GM10266 (cell line): ENCODE data around the gene MS4A10.
A peak's percentile ranks its signal among the peaks of the same experiment; 100 is the strongest.

Source experiments
- DNase-seq: peaks from one replicate; pipeline ENCODE4 v3.0.0; 2012; ENCODE audit errors: extremely low spot score
- TF ChIP-seq, protein P1 (sequence below): IDR thresholded peaks from 2 replicates; pipeline ENCODE4 v1.5.1; 2012; ENCODE audit warnings: mild to moderate bottlenecking, low read depth; ENCODE audit not compliant: control insufficient read depth, insufficient read depth; ENCODE audit errors: missing control alignments

The MS4A10 gene

DNA sequence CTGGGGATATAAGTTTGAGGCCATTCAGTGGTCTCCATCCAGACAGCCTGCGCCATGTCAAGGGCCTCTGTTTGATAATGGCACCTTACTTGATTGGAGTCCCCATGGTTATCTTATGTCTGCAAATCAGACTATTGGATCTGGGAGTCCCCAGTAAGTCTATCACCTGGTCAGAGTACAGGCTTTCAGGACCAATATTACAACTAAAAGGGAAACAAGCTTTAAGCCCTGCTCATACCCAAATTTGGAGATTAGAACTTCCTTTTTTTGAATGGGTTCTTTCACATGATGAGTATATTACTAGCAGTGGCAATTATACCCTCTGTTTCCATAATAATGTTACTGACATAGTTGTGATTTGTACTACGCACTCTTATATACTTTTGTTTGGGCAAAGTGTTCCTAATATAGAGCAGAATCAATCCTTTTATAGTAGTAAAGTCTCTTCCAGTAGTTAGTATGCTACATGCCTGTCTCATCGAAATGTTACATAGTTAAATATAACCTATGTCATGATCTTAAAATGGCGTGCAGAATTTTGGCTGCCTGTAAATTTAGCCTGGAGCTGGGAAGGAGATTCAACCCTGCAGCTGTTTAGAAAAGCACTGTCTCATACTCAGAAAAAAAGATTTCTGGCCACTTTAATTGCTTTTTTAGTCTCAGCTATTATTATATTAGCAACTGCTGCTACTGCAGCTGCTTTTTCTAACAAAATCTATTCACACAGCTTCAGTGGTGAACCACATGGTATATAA is 23.5 kb upstream of the MS4A10 start:
- DNase-seq = peak; percentile 39
- TF ChIP-seq, protein P1, sequence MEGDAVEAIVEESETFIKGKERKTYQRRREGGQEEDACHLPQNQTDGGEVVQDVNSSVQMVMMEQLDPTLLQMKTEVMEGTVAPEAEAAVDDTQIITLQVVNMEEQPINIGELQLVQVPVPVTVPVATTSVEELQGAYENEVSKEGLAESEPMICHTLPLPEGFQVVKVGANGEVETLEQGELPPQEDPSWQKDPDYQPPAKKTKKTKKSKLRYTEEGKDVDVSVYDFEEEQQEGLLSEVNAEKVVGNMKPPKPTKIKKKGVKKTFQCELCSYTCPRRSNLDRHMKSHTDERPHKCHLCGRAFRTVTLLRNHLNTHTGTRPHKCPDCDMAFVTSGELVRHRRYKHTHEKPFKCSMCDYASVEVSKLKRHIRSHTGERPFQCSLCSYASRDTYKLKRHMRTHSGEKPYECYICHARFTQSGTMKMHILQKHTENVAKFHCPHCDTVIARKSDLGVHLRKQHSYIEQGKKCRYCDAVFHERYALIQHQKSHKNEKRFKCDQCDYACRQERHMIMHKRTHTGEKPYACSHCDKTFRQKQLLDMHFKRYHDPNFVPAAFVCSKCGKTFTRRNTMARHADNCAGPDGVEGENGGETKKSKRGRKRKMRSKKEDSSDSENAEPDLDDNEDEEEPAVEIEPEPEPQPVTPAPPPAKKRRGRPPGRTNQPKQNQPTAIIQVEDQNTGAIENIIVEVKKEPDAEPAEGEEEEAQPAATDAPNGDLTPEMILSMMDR = no peak

DNA sequence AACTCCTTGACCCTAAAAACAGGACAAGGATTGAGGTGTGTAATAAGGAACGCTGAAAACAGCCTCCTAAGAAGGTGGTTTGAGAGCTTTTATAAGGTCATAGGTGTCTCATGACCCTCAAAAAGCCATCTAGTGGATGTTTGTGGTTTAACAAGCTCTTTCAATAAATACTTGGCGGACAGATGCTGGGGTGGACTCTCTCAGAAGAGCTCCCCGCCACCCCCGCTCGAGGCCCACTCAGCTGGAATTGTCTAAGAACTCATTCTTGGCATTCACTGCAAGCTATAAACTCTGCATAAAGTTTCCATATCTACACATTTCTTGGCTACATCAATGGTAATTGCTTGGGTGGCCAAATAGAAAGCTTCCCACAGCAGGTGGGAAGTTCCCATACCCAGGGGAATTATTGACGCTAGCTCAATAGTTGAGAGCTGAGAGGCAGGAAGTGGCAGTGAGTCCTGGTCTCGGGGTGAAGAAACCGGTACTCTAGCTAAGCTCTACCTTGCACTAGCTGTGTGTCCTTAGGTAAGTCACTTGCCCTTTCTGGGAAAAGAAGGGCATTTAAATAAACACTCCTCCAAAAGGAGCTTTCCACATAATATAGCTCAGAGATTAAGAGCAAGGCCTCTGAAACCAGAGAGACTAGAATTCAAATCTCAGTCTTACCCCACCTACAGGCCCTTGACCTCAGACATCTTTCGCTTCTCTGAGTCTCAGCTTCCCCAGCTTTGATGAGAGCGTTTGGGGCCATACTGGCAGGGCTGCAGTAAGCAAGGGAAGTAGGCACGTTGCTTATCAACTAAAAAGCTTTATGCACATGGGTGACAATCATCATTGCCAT is 22.1 kb upstream of the MS4A10 start:
- TF ChIP-seq, protein P1 = peak; percentile 48
- peak; percentile 79 for DNase-seq

DNA sequence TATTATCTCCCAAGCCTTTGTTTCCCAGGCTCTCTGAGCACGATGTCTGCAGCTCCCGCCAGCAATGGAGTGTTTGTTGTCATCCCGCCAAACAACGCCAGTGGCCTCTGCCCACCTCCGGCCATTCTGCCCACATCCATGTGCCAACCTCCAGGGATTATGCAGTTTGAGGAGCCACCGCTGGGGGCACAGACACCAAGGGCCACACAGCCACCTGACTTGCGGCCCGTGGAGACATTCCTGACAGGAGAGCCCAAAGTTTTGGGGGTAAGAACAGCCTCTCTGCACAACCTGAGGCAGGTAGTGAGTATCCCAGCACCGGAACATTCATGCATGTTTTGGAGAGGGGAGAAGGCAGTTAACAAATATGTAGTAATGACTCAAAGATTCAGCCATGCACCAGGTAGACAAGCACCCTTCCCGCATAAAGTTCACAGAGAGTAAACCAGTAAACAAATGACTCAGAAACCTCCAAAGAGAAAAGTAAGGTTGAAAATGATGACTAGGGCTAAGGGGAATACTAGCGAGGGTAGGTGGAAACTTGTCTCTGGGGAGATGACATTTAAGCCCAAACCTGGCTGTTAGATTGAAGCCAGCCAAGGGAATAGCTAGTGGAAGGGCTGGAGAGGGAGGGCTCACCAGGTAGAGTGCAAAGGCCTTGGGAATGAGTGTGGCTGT is 21.3 kb upstream of the MS4A10 start:
- peak; percentile 46 for DNase-seq

DNA sequence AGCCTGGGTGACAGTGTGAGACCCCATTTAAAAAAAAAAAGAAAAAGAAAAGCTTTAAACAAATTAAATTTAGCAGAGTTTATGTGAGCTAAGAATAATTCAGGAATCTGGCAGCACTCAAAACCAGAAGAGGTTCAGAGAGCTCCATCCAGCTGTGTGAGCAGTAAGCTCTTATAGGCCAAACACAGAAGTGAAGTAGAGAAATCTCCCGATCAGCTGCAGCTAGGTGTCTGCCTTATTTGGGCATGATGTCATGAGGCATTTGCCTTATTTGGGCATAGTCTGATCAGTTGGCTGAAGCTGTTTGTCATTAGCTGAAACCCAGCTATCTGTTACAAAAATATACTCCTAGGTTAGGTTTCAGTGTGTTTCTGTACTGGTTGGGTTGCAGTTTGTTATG is 20.3 kb upstream of the MS4A10 start:
- DNase-seq = peak; percentile 73
- TF ChIP-seq, protein P1 = no peak

More for the DNA sequence above, 21.3 kb upstream of the MS4A10 start:
- TF ChIP-seq, protein P1 = no peak

DNA sequence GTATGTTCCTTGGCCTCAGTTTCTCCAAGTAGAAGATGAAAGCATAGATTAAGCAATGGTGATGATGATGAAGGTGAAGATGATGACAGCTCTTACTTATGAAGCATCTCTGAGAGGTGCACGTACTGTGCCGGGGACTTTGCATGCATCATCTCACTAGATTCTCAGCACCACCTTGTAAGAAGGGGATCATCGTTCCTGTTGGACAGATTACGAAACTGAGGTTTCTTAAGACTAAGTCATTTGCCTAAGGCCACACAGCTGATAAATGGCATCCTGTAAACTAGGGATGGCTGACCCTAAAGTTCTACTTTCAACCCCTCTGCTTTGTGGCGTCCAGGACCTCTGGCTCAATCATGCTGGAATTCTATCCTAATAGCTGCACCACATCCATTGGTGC is 19.8 kb upstream of the MS4A10 start:
- TF ChIP-seq, protein P1 = no peak

DNA sequence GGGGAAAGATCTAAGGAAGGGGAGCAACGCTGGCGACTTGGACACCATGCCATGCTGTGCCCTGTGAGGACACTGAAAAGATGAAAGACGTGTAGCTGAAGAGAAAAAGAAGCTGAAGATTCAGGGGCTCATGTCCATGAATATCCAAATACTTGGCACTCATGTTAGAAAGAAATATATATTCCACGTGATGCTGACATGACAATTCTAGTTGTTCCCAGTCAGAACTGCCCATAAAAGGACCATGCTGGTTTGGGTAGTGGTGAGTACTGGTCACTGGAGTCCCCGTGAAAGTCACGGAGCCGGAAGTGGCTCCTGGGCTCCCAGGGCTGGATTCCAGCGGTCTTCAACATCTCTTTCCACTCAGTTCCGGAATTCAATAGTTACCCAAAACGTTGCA is 18.6 kb upstream of the MS4A10 start:
- TF ChIP-seq, protein P1 = no peak
- no peak for DNase-seq

More for the DNA sequence above, 19.8 kb upstream of the MS4A10 start:
- peak; percentile 38 for DNase-seq
